B cell (primary cell): ENCODE data around the gene FBXO11.
"Not testable (repeated sequence)": the region's sequence is repeated elsewhere in the genome, so short reads cannot be mapped to it uniquely, and the experiment has no call there.

Experiments
- CTCF ChIP-seq: fragments of 200-600 bp; IDR thresholded peaks from one replicate; pipeline ENCODE4 v1.8.0; 2022; ENCODE audit warnings: antibody characterized with exemption, mild to moderate bottlenecking
- EZH2 ChIP-seq: IDR thresholded peaks from 2 replicates; pipeline ENCODE4 v1.6.1; 2012; ENCODE audit warnings: borderline replicate concordance, low read depth, mild to moderate bottlenecking, moderate library complexity, low read length; ENCODE audit not compliant: insufficient read depth, poor library complexity, severe bottlenecking

- TF ChIP-seq CTCF, EZH2: not testable (repeated sequence)
Observed at GRCh38 chr2:47901892-47902291, 4.4 kb downstream of the FBXO11 start.
